NCI-H128 (cell line): Measurements from ENCODE around the gene EMC8.

Experiments used
- DNase-seq: peaks from one replicate; lab custom pipeline; 2025; ENCODE audit not compliant: unreplicated experiment; lab: John Stamatoyannopoulos, UW

Gene EMC8

DNA sequence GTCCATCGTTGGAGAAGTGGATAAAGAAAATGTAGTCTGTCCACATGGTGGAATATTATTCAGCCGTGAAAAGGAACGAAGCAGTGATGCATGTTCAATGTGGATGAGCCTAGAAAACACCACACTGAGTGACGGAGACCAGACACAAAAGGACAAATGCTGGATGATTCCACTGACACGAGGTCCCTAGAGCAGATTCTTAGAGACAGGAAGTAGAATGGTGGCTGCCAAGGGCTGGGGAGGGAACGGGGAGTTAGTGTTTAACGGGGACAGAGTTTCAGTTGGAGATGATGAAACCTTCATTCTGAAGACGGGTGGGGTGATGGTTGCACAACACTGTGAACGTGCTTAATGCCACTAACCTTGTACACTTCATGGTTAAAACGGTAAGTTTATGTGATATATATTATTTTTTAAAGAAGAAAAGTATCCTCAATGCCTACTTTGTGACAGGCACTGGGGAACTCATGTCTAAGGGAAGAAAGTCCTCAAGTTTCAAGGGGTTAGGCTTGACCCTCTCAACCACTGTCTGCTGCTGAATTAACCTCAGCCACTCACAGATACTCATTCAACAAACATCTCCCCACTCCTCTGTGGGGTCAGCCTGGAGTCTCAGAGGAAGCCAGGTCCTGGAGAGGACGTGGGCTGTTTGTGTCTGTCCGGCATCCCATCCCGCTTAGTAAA is 66.0 kb downstream of the EMC8 start:
- no peak for DNase-seq

DNA sequence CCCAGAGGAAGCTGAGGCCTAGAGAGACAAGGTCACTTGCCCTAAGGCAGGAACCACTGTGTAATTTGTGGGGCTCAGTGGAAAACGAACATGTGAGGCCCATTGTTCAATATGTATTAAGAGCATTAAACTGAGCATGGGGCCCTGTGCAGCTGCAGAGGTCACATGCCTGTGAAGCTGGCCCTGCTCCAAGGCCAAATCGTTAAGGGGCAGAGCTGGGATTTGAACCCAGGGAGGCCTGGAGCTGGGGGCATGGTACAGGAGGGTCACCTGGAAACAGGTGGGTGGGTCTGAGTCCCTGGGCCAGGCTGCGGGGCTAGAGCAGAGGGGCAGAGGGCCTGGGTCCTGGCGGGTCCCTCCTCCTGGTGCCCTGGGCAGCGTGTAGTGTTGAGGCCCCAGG is 68.2 kb downstream of the EMC8 start:
- DNase-seq = no peak

DNA sequence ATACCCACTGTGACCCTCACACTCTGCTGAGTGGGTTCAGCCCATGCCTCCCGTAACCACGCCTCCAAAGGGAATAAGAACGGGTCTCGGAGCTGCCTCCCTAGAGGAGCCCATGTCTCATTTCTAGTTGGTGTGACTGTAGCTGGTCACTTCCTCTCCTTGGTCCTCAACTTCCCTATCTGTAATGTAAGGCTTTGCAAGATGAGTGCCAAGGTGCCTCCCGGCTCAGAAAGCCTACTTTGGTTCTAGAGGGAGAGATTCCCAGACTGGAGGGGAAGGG is 69.2 kb downstream of the EMC8 start:
- no peak for DNase-seq

DNA sequence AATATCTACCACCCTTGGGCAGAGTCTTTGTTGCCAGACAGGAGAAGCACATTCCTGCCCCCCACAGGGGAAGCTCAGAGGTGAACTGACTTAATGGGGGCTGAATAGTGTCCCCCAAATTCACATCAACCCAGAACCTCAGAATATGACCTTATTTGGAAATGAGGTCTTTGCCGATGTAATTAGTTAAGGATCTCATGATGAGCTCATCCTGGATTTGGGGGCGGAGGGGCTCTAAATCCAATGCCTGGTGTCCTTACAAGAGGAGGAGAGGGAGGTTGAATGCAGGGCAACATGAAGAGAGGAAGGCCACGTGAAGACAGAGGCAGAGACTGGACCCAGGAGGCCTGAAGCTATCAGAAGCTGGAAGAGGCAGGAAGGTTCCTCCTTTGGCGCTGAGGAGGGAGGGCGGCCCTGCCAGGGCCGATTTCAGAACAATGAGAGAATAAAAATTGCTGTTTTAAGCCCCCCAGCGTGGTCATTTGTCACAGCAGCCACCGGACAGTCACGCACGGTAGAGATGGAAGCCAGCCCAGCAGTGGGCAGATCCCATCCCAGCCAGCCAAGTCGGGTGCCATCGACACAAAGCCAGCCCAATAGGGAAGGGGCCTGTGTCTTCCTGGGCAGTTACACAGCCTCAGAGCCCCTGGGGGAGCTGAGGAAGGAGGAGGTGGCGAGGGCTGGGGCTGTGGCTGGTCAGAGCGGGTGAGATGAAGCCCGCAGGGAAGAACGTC is 69.7 kb downstream of the EMC8 start:
- no peak for DNase-seq

DNA sequence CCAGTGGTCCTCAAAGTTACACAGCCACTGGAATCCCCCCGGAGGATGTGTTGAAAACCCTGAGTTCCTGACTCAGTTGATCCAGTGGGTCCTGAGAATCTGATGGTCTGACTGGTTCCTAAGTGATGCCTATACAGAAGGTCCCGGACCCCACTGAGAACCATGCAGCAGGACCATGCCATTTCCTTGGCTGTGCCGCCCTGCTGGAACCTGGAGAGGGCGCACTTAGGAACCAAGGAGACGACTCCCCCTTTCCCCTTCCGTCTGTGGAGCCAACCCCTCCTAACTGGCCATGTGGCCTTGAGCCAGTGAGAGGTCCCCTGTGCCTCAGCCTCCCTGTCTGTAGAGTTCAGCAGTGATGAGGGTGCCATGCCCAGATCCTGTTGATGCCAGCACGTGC is 70.5 kb downstream of the EMC8 start:
- DNase-seq = no peak
